GM18858 (cell line): ENCODE results near the gene KLHL20.
A peak's percentile ranks its signal among the peaks of the same experiment; 100 is the strongest.
"Not testable (repeated sequence)": the region's sequence is repeated elsewhere in the genome, so short reads cannot be mapped to it uniquely, and the experiment has no call there.

Experiments
- ATAC-seq: cut with Tn5 transposase; IDR thresholded peaks from one replicate; pipeline ENCODE4 v1.9.1; 2021; ENCODE audit not compliant: unreplicated experiment

KLHL20 gene

DNA sequence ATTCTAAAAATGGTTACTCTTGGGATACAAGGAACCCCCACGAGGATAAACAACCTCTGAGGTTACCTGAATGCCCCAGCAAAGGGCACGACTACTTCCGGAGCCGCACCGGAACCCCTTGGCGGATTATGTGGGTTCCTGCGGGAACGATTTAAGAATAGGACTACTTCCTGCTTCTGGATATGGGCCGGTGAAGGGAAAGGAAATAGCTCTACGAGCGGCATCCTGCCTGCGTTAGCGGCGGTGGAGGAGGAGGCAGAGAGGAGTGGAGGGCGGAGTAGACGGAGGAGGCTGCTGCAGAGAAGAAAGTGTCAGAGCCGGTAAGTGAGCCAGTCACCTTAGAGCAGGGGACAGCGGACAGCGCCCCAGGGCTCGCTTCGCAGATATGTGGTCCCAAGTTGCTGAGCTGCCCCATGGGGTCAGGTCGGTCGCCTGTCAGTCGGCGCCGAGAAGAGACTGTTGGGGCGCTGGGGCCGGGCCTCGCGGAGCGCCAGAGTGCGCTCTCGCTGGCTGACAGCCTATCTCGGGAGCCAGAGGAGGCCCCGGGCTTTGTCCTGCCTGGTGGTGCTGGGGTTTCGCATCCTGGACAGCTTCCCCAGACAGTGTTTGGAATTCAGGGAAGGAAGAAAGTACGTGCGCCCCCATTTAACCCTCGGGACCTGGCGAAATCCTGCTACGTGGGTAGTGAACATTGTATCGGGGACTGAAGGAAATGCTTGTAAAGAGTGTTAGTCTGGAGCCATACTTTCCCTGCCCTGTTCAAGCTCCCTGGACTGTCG lies at the start of gene KLHL20:
KLHL20 (plus strand) TSS at position 223 of the 779 bp plus-strand sequence. CDS start 1,063 bp downstream, outside the sequence.
- ATAC-seq, result peak; percentile 87

DNA sequence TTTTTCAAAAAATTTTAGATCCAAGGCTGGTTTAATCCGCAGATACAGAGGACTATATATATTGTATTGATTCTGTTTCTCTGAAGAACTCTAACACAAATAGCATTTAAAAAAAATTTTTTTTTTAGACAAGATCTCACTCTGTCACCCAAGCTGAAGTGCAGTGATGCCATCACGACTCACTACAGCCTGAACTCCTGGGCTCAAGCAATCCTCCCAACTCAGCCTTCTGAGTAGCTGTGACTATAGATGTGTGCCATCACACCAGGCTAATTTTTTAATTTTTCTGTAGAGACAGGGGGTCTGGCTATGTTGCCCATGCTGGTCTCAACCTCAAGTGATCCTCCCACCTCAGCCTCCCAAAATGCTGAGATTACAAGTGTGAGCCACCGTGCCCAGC lies 48.1 kb upstream of the KLHL20 start:
- no peak for ATAC-seq

- no peak for ATAC-seq
These were observed 45.3 kb upstream of the KLHL20 start, which contains the start of gene ANKRD45 for GRCh38 chr1:173669491-173669941. Gene ANKRD45 (minus strand): TSS chr1:173669851. CDS start chr1:173659418, 10,433 bp downstream.

DNA sequence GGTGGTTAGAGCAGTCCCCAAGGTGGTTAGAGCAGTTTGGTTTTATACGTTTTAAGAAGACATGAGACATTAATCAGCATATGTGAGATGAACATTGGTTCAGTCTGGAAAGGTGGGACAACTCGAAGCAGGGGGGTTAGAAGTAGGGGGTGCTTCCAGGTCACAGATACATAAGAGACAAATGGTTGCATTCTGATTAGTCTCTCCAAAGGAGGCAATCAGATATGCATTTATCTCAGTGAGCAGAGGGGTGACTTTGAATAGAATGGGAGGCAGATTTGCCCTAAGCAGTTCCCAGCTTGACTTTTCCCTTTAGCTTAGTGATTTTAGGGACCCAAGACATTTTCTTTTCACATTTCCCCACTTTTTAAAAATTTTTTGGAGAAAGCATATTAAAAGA lies 40.3 kb upstream of the KLHL20 start:
- not testable (repeated sequence) for ATAC-seq

- not testable (repeated sequence) for ATAC-seq
These were observed 34.6 kb upstream of the KLHL20 start for GRCh38 chr1:173680152-173680551.

- ATAC-seq, result no peak
These were observed 32.6 kb upstream of the KLHL20 start for GRCh38 chr1:173682184-173682583.

DNA sequence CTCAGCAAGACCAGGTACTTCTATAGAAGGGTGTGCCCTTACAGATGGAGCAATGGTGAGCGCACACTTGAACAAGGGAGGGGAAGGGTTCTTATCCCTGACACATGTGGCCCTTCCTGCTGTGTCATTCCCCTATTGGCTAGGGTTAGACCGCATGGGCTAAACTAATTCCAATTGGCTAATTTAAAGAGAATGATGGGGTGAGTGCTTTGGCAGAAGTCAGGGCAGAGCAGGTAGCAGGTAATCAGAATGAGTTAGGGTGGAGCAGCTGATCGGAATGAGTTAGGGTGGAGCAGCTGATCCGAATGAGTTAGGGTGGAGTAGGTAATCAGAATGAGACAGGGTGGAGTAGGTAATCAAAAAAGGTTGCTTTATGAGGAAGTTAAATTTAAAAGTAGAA lies 30.9 kb upstream of the KLHL20 start:
- not testable (repeated sequence) for ATAC-seq

DNA sequence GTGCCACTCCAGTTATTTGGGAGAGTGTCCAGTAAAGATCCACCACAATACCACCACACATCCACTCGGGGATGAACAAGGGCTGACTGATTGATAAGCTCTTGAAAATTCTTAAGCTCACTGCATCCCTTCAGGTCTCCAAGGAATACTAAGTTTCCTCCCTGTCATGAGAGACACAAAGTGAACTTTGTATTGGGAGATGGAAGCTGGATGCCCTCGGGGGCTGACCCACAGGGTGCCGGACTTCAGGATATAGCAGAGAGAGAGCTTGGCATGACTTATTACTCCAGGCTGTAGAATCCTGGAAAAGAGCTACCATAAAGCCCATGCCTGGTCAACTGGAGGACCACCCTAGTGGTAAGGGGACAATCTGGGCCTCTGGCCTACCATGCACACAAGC lies 29.7 kb upstream of the KLHL20 start:
- ATAC-seq, result not testable (repeated sequence)

GRCh38 chr1:173688300-173688699 lies 26.5 kb upstream of the KLHL20 start:
- ATAC-seq, result no peak

GRCh38 chr1:173693238-173693637 lies 21.5 kb upstream of the KLHL20 start:
- no peak for ATAC-seq

GRCh38 chr1:173701299-173701698 lies 13.5 kb upstream of the KLHL20 start:
- not testable (repeated sequence) for ATAC-seq

GRCh38 chr1:173702736-173703135 lies 12.0 kb upstream of the KLHL20 start:
- ATAC-seq, result no peak

GRCh38 chr1:173705117-173705516 lies 9.7 kb upstream of the KLHL20 start:
- ATAC-seq, result no peak

- ATAC-seq, result no peak
These were observed 6.0 kb upstream of the KLHL20 start for GRCh38 chr1:173708787-173709186.

GRCh38 chr1:173714441-173714758 lies 381 bp upstream of the KLHL20 start:
- no peak for ATAC-seq

DNA sequence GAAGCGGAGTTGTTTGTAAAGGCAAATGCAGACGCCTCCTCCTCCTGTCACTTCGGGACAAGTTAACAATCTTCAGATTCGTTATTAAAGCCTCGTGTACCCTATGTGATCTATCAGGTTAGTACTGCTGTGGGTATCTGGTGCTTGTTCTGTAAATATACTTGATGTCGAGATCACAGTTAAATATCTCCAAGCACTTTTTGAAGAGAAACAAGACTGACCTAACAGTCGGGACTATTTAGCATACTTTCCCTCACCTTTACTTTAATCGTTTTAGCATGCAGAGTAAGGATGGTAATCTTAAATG lies 710 bp downstream of the KLHL20 start:
- no peak for ATAC-seq

DNA sequence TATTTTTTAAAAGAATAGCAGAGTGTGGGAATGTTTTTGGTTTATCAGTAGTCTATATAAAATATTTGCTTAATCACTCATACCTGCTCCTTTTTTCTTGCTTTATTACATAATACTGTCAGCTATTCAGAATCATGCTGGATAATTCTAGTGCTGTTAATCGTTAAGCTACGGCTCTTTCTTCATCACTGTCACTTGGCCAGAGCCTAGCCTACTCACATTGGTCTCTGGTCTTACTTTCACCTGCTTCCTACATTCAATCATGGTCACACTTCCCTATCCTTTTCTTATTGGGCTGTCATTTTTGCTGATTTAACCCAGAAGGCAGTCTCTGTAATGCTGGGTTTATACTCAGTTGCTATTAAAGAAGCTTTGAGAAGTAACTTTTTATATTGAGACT lies 2.5 kb downstream of the KLHL20 start:
- no peak for ATAC-seq

- not testable (repeated sequence) for ATAC-seq
These were observed 16.6 kb downstream of the KLHL20 start for GRCh38 chr1:173731331-173731730.

GRCh38 chr1:173733912-173734311 lies 19.1 kb downstream of the KLHL20 start:
- no peak for ATAC-seq

DNA sequence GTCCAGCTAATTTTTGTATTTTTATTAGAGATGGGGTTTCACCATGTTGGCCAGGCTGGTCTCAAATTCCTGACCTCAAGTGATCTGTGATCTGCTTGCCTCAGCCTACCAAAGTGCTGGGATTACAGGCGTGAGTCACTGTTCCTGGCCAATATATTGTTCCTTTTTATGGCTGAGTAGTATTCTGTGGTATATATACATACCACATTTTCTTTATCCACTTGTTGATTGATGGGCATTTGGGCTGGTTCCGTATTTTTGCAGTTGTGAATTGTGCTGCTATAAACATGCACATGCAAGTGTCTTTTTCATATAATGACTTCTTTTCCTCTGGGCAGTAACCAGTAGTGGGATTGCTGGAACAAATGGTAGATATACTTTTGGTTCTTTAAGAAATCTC lies 21.3 kb downstream of the KLHL20 start:
- not testable (repeated sequence) for ATAC-seq

DNA sequence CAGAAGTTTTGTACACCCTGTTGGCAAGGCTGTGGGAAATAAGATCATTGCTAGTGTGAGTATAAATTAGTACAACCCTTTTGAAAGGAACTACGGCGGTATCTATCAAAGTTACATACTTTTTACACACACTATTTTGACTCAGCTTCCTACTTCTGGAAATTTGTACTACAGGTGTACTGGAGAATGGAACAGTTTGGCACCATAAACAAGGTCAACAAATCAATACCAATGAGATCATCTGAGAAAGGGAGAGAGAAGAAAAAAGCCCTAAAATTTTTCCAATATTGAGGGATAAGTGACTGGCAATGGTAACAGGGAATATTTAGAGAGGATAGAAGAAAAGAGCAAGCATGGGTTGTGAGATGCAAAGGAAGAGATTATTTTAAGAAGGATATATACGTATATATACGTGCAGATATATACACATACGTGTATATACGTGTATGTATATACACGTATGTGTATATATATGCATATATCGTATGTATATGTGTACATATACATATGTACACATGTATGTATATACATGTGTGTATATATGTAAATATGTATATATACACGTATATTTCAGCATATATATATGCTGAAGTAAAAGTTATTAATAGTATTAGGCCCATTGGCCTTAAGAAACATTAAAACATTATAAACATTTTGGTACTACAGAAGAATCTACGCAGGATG lies 27.6 kb downstream of the KLHL20 start:
- no peak for ATAC-seq

DNA sequence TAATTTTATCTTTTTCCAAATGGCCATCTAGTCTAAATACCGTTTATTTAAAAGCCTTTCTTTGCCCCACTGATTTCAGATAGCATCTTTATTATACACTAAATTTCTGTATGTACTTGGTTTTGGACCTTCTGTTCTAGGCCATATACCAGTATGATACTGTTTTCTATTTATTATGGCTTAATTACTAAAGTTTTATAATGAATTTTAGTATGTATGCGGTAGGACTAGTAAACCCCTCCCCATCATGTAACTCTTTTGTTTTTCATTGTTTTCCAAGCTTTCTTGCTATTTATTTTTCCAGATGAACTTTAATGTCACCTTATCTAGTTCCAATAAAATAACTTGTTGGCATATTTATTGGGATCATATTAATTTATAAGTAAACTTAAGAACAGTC lies 29.9 kb downstream of the KLHL20 start:
- ATAC-seq, result no peak
